ENCODE measurements around the gene AEBP1. TPM values are rescaled to one million over a fixed set of nuclear protein-coding genes. Genes with fewer than 3 reads are reported as not detected.
A peak's percentile ranks its signal among the peaks of the same experiment; 100 is the strongest.

The AEBP1 gene
- total RNA-seq, 2 donors from 2014 or later, result 39.2 to 51.9 TPM

DNA sequence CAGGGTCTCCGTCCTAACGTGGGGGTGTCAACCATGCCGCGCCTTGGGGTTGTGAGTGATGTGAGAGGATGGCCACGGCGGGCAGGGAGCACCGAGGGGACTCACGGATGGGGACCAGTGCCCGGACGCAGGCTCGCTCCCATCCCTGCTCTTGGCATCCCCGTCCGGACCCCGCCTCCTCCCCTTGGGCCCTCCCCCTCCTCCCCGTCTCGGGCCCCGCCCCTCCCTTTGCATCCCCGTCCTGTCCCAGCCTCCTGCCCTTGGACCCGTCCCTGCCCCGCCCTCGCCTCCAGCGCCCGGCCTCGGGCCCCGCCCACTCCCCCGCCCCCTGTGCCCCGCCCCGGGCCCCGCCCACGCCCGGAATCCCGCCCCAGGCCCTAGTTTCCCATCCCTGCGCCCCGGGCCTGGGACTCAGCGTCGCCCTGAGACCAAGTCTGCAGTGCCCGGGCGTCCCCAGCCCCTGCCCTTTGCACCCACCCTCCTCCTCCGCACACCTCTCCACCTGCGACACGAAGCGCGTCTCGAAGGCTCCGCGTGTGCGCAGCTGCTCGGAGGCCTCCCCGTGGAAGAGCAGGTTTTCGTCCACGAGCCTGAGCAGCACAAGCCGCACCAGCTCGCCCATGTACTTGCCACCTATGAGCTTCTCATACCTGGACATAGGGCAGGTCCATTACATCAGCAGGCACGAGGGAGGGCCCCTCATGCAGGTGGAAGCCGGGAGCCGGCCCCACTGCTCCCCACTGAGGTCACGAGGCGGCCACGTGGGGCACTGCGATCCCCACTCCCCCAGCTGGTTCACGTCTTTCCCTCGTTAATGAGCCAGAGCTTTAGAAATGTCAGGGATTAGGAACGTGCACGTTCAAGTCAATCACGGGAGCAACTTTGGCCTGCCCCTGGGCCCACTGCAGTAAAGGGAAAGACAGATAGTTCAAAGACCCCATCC lies 42.1 kb downstream of the AEBP1 start:
- Histone ChIP-seq H3K36me3 (replicated peaks in 1 of 2; ENCODE audit: insufficient read depth in 1 of 2, low read depth in 2 of 2) (no peaks in the 10 kb centered on the region), H3K9me3 (no peaks in the 10 kb centered on the region), H3K4me1 (peaks cover 22% of the 10 kb centered on the region), H3K27me3 (no peaks in the 10 kb centered on the region), H3K27ac (peak overlapping the region in 3 of 4 donors; percentile 14 to 69 (median 68)), H3K4me3 (no peak overlapping the region)
- DNase-seq (peak; percentile 76 to 87 (median 82)), ATAC-seq (peak; percentile 86)
- TF ChIP-seq CTCF (IDR thresholded peaks at IDR 0.05) (no peak), POLR2A (IDR thresholded peaks at IDR 0.05) (peak in 1 of 3 donors; percentile 27)
- WGBS, 2 donors, result 20 to 29% methylated on average over 21 to 50 of the region's 65 CpGs
- intact Hi-C loops (cut with DNase I), result no loop called here

DNA sequence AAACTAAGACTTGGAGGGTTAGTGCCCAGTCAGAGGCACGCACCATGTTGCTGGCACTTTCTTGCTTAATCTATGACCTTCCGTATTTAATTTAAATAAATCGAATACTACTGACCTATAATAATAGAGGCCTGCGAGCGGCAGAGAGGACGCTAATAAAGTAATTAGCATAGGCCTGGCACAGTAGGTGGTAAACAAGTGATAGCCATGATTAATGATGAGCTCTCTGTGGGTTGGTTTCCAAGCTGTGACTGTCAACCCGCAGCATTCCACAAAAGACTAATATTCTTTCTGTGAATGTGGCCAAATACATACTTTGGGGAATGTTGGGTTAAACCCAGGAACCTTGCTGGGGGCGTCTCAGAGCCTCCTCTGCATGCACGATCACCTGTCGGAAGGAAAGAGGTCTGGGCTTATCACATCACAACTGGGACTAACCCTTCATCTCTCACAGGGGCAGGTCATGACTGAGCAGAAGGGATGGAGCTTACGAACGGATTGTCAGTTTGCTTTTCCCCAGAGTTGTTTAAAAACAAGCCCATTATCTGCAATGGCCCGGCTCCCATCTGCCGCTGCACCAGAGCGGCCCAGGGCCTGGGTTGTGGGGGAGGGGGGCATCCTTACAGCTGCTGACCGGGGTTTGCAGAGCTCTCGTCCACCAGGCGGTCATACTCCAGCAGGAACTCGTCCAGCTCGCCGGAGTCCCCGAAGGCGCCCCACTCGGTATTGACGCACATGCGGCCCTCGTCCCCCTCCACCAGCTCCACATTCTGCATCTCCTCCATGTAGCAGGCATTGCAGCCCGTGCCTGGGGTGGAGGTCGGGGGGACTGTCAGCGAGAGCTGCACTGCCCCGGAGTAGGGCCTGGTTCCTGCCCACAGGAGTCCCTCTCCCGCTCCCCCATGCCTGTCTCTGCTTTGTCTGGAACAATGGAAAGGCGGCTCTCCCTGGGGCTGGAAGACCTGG lies 43.2 kb downstream of the AEBP1 start:
- DNase-seq, result peak; percentile 22 to 49 (median 40)
- Histone ChIP-seq H3K4me3 (no peak overlapping the region), H3K27ac (peak overlapping the region in 3 of 4 donors; percentile 14 to 69 (median 68)), H3K36me3 (replicated peaks in 1 of 2; ENCODE audit: insufficient read depth in 1 of 2, low read depth in 2 of 2) (no peaks in the 10 kb centered on the region), H3K4me1 (peaks cover 22% of the 10 kb centered on the region), H3K9me3 (no peaks in the 10 kb centered on the region), H3K27me3 (no peaks in the 10 kb centered on the region)
- peak; percentile 29 for ATAC-seq
- TF ChIP-seq POLR2A (IDR thresholded peaks at IDR 0.05), result no peak
- TF ChIP-seq CTCF (IDR thresholded peaks at IDR 0.05), result no peak
- intact Hi-C loops (cut with DNase I), result no loop called here
- WGBS, 2 donors, result 60 to 64% methylated on average over 31 to 33 of the region's 33 CpGs

DNA sequence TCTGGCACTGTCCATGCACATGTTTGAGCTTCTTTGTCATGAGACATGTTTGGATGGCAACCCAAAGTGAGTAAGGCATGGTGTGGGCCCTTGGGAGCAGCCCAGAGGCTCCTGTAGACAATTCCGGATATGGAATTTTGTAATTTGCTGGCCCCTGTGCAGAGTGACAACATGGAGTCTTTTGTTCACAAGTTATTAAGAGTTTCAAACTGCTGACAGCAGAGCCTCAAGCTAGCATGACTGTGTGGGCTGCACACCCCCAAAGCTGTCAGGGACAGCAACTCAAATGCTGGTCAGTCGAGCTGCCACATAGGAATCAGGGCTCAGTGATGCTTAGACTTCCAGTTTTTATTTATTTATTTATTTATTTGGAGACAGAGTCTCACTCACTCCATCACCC lies 44.0 kb downstream of the AEBP1 start:
- peaks cover 22% of the 10 kb centered on the region for H3K4me1 ChIP-seq
- DNase-seq, result peak in 1 of 4 donors; percentile 2
- peak overlapping the region in 1 of 4 donors; percentile 69 for H3K27ac ChIP-seq
- TF ChIP-seq POLR2A (IDR thresholded peaks at IDR 0.05) (no peak), CTCF (IDR thresholded peaks at IDR 0.05) (no peak)
- WGBS, 2 donors, result 79 to 81% methylated on average over 2 of the region's 2 CpGs
- H3K27me3 ChIP-seq, result no peaks in the 10 kb centered on the region
- ATAC-seq, result no peak
- H3K4me3 ChIP-seq, result no peak overlapping the region
- intact Hi-C loops (cut with DNase I), result no loop called here
- H3K9me3 ChIP-seq, result no peaks in the 10 kb centered on the region
- no peaks in the 10 kb centered on the region for H3K36me3 ChIP-seq (replicated peaks in 1 of 2; ENCODE audit: insufficient read depth in 1 of 2, low read depth in 2 of 2)

GRCh38 chr7:44148961-44149536 lies 44.9 kb downstream of the AEBP1 start:
- H3K27ac ChIP-seq, result no peak overlapping the region
- no peaks in the 10 kb centered on the region for H3K36me3 ChIP-seq (replicated peaks in 1 of 2; ENCODE audit: insufficient read depth in 1 of 2, low read depth in 2 of 2)
- no peaks in the 10 kb centered on the region for H3K9me3 ChIP-seq
- ATAC-seq (no peak), DNase-seq (peak in 1 of 4 donors; percentile 5)
- H3K4me3 ChIP-seq, result no peak overlapping the region
- WGBS, 2 donors, result 68 to 74% methylated on average over 7 to 9 of the region's 9 CpGs
- no peaks in the 10 kb centered on the region for H3K27me3 ChIP-seq
- TF ChIP-seq CTCF (IDR thresholded peaks at IDR 0.05), result no peak
- TF ChIP-seq POLR2A (IDR thresholded peaks at IDR 0.05), result no peak
- H3K4me1 ChIP-seq, result peaks cover 22% of the 10 kb centered on the region
- intact Hi-C loops (cut with DNase I), result no loop called here
